ENCODE results near the gene TBPL1. TPM values are rescaled to one million over a fixed set of nuclear protein-coding genes. Genes with fewer than 3 reads are reported as not detected.
A peak's percentile ranks its signal among the peaks of the same experiment; 100 is the strongest.

The TBPL1 gene
- total and polyA plus RNA-seq, 10 of the 15 experiments (the other 5 are each of a cell fraction or from before 2014, with no cell fraction given): 34.6 to 71.2 (median 43.0) TPM

GRCh38 chr6:133965817-133966360 is 12.9 kb downstream of the TBPL1 start:
- Histone ChIP-seq H3K9ac (ENCODE audit: control insufficient read depth, insufficient read depth, low read length) (no peak overlapping the region), H3K79me2 (ENCODE audit: control insufficient read depth, insufficient read depth, low read length) (peaks cover 58% of the 10 kb centered on the region), H3K4me2 (ENCODE audit: control insufficient read depth, insufficient read depth) (0 out of 2 replicates have a peak overlapping the region, but pooled peaks have one; percentile 11), H2AFZ (ENCODE audit: control insufficient read depth, low read depth, low read length) (no peak overlapping the region), H3K4me1 (ENCODE audit: control insufficient read depth, insufficient read depth, low read length) (peaks cover 14% of the 10 kb centered on the region; the same call in 1 of the 2 replicates), H3K4me3 (no peak overlapping the region; the same call in 1 of the 2 replicates), H4K20me1 (ENCODE audit: control insufficient read depth, insufficient read depth) (no peaks in the 10 kb centered on the region), H3K27me3 (replicated peaks in 1 of 2; ENCODE audit: control insufficient read depth in 2 of 2, insufficient read depth in 2 of 2, low read length in 1 of 2) (no peaks in the 10 kb centered on the region), H3K9me3 (replicated peaks; ENCODE audit: control insufficient read depth, insufficient read depth, low read length) (no peaks in the 10 kb centered on the region), H3K36me3 (ENCODE audit: control insufficient read depth in 2 of 2, insufficient read depth in 2 of 2, low read length in 1 of 2) (no peaks in the 10 kb centered on the region), H3K27ac (ENCODE audit: control insufficient read depth, insufficient read depth) (no peak overlapping the region)
- no TSS peak for BruUV-seq (replicated peaks)
- ChIA-PET SMC1A (ENCODE audit: uncharacterized antibody, unreplicated experiment) (interaction anchor here (0.7 to 4.1 kb wide), 5 partner anchors 8 to 1176 kb away, joined by 3 to 32 read pairs (median 5); no protein-coding TSS in a partner anchor), POLR2A (interaction anchor here (1.7 to 1.8 kb wide), 2 partner anchors 8 to 12 kb away, joined by 6 to 8 read pairs; partner anchors contain the start of gene TBPL1), RAD21 (ENCODE audit: unreplicated experiment) (interaction anchor here (1.0 to 1.8 kb wide), 2 partner anchors 7 to 11 kb away, joined by 3 to 6 read pairs; no protein-coding TSS in a partner anchor), CTCF (interaction anchor here (1.0 to 2.5 kb wide), 9 partner anchors 11 to 134 kb away, joined by 3 to 12 read pairs (median 4); no protein-coding TSS in a partner anchor)
- DNase-seq (ENCODE audit: low read depth, low spot score): no peak
- FAIRE-seq: no peak
- in situ Hi-C loops (cut with MboI) (loop anchor here (25.0 kb wide), 1 partner anchor 1471 kb away; no protein-coding TSS in a partner anchor), intact Hi-C loops (cut with micrococcal nuclease; ENCODE audit: unreplicated experiment) (no loop called here)
- ATAC-seq: no peak
- 97% methylated on average over 4 of the region's 4 CpGs for WGBS (ENCODE audit: insufficient coverage, insufficient replicate concordance, low lambda C conversion rate, missing lambda C conversion rate)
- TF ChIP-seq CBX5 (IDR thresholded peaks at IDR 0.05; ENCODE audit: low read depth): no peak
- TF ChIP-seq SMAD1 (IDR thresholded peaks at IDR 0.05; ENCODE audit: low read depth, partially characterized antibody): no peak
- TF ChIP-seq, protein P1, sequence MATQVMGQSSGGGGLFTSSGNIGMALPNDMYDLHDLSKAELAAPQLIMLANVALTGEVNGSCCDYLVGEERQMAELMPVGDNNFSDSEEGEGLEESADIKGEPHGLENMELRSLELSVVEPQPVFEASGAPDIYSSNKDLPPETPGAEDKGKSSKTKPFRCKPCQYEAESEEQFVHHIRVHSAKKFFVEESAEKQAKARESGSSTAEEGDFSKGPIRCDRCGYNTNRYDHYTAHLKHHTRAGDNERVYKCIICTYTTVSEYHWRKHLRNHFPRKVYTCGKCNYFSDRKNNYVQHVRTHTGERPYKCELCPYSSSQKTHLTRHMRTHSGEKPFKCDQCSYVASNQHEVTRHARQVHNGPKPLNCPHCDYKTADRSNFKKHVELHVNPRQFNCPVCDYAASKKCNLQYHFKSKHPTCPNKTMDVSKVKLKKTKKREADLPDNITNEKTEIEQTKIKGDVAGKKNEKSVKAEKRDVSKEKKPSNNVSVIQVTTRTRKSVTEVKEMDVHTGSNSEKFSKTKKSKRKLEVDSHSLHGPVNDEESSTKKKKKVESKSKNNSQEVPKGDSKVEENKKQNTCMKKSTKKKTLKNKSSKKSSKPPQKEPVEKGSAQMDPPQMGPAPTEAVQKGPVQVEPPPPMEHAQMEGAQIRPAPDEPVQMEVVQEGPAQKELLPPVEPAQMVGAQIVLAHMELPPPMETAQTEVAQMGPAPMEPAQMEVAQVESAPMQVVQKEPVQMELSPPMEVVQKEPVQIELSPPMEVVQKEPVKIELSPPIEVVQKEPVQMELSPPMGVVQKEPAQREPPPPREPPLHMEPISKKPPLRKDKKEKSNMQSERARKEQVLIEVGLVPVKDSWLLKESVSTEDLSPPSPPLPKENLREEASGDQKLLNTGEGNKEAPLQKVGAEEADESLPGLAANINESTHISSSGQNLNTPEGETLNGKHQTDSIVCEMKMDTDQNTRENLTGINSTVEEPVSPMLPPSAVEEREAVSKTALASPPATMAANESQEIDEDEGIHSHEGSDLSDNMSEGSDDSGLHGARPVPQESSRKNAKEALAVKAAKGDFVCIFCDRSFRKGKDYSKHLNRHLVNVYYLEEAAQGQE (IDR thresholded peaks at IDR 0.05; ENCODE audit: low read depth, low read length): no peak
- TF ChIP-seq ASH2L (IDR thresholded peaks at IDR 0.05; ENCODE audit: borderline replicate concordance, low read depth): no peak
